ENCODE measurements around the gene CCDC38. TPM values are rescaled to one million over a fixed set of nuclear protein-coding genes. Genes with fewer than 3 reads are reported as not detected.

Gene CCDC38
- total RNA-seq, result under 1 TPM in 1 of 2 experiments, not detected in 1; 0.24 TPM

- peak; percentile 90 for DNase-seq
- Mint-ChIP-seq H3K9me3 (no peaks in the 10 kb centered on the region), H3K36me3 (no peaks in the 10 kb centered on the region), H3K4me1 (ENCODE audit: low read depth) (peaks cover 10% of the 10 kb centered on the region), H3K27ac (peak within 1 kb of the TSS; percentile 86), H3K4me3 (peak within 1 kb of the TSS; percentile 83), H3K27me3 (no peaks in the 10 kb centered on the region)
- intact Hi-C loops (cut with micrococcal nuclease), result loop anchor here (1.0 to 10.0 kb wide), 7 partner anchors 24 to 964 kb away; partner anchors contain the start of genes LTA4H, METAP2, NEDD1 and SNRPF
- CTCF ChIA-PET, result interaction anchor here (0.6 to 5.4 kb wide), 11 partner anchors 9 to 574 kb away, joined by 3 to 48 read pairs (median 3); no protein-coding TSS in a partner anchor
- POLR2A ChIA-PET, result interaction anchor here (0.8 to 1.8 kb wide), 7 partner anchors 10 to 726 kb away, joined by 3 to 7 read pairs (median 5); partner anchors contain the start of genes FGD6, METAP2 and VEZT
These were observed at the start of gene CCDC38 for GRCh38 chr12:95942524-95943329. Gene CCDC38, minus strand, starts transcription at chr12:95942614. Its CDS starts 6,105 bp downstream, at chr12:95936509.

GRCh38 chr12:95990136-95990535, 47.7 kb upstream of the CCDC38 start:
- no peak overlapping the region for H3K4me3 Mint-ChIP-seq
- CTCF ChIA-PET, result interaction anchor here (1.2 to 1.5 kb wide), 2 partner anchors 8 to 72 kb away, joined by 3 to 7 read pairs; no protein-coding TSS in a partner anchor
- H3K36me3 Mint-ChIP-seq, result no peaks in the 10 kb centered on the region
- H3K27me3 Mint-ChIP-seq, result no peaks in the 10 kb centered on the region
- H3K9me3 Mint-ChIP-seq, result no peaks in the 10 kb centered on the region
- intact Hi-C loops (cut with micrococcal nuclease), result loop anchor here (10.0 kb wide), 1 partner anchor 365 kb away; no protein-coding TSS in a partner anchor
- no peak for DNase-seq
- POLR2A ChIA-PET, result no interaction called here
- H3K27ac Mint-ChIP-seq, result no peak overlapping the region
- H3K4me1 Mint-ChIP-seq (ENCODE audit: low read depth), result no peaks in the 10 kb centered on the region

- Mint-ChIP-seq H3K4me1 (ENCODE audit: low read depth) (no peaks in the 10 kb centered on the region), H3K9me3 (no peaks in the 10 kb centered on the region), H3K27ac (no peak overlapping the region), H3K4me3 (no peak overlapping the region), H3K36me3 (no peaks in the 10 kb centered on the region), H3K27me3 (no peaks in the 10 kb centered on the region)
- CTCF ChIA-PET, result interaction anchor here (1.2 to 1.5 kb wide), 2 partner anchors 9 to 71 kb away, joined by 3 to 7 read pairs; no protein-coding TSS in a partner anchor
- intact Hi-C loops (cut with micrococcal nuclease), result loop anchor here (10.0 kb wide), 1 partner anchor 365 kb away; no protein-coding TSS in a partner anchor
- POLR2A ChIA-PET, result no interaction called here
- DNase-seq, result no peak
These were observed 47.2 kb upstream of the CCDC38 start for GRCh38 chr12:95989504-95990123.

GRCh38 chr12:95988506-95989275, 46.3 kb upstream of the CCDC38 start:
- no peaks in the 10 kb centered on the region for H3K4me1 Mint-ChIP-seq (ENCODE audit: low read depth)
- intact Hi-C loops (cut with micrococcal nuclease), result no loop called here
- H3K27ac Mint-ChIP-seq, result no peak overlapping the region
- H3K27me3 Mint-ChIP-seq, result no peaks in the 10 kb centered on the region
- no peaks in the 10 kb centered on the region for H3K36me3 Mint-ChIP-seq
- ChIA-PET POLR2A (no interaction called here), CTCF (interaction anchor here (1.5 kb wide), 1 partner anchor 10 kb away, joined by 7 read pairs; no protein-coding TSS in a partner anchor)
- H3K9me3 Mint-ChIP-seq, result no peaks in the 10 kb centered on the region
- H3K4me3 Mint-ChIP-seq, result no peak overlapping the region
- DNase-seq, result no peak

- Mint-ChIP-seq H3K27ac (no peak overlapping the region), H3K4me1 (ENCODE audit: low read depth) (no peaks in the 10 kb centered on the region), H3K4me3 (no peak overlapping the region), H3K9me3 (no peaks in the 10 kb centered on the region), H3K27me3 (no peaks in the 10 kb centered on the region), H3K36me3 (no peaks in the 10 kb centered on the region)
- intact Hi-C loops (cut with micrococcal nuclease), result no loop called here
- CTCF ChIA-PET, result interaction anchor here (0.6 to 1.6 kb wide), 3 partner anchors 68 to 258 kb away, joined by 3 read pairs; no protein-coding TSS in a partner anchor
- POLR2A ChIA-PET, result no interaction called here
- no peak for DNase-seq
These were observed 44.5 kb upstream of the CCDC38 start for GRCh38 chr12:95986635-95987570.

- no peak for DNase-seq
- no peak overlapping the region for H3K4me3 Mint-ChIP-seq
- intact Hi-C loops (cut with micrococcal nuclease), result no loop called here
These were observed 42.3 kb upstream of the CCDC38 start for GRCh38 chr12:95984682-95985081.

GRCh38 chr12:95982602-95983001, 40.2 kb upstream of the CCDC38 start:
- POLR2A ChIA-PET, result no interaction called here
- intact Hi-C loops (cut with micrococcal nuclease), result no loop called here
- no peaks in the 10 kb centered on the region for H3K4me1 Mint-ChIP-seq (ENCODE audit: low read depth)
- no peak overlapping the region for H3K27ac Mint-ChIP-seq
- H3K27me3 Mint-ChIP-seq, result no peaks in the 10 kb centered on the region
- no peaks in the 10 kb centered on the region for H3K36me3 Mint-ChIP-seq
- no peak for DNase-seq
- no peaks in the 10 kb centered on the region for H3K9me3 Mint-ChIP-seq
- no peak overlapping the region for H3K4me3 Mint-ChIP-seq
- CTCF ChIA-PET, result no interaction called here

More at GRCh38 chr12:95984682-95985081, 42.3 kb upstream of the CCDC38 start:
- ChIA-PET CTCF (no interaction called here), POLR2A (no interaction called here)
- no peaks in the 10 kb centered on the region for H3K4me1 Mint-ChIP-seq (ENCODE audit: low read depth)
- H3K9me3 Mint-ChIP-seq, result no peaks in the 10 kb centered on the region
- no peak overlapping the region for H3K27ac Mint-ChIP-seq
- H3K27me3 Mint-ChIP-seq, result no peaks in the 10 kb centered on the region
- H3K36me3 Mint-ChIP-seq, result no peaks in the 10 kb centered on the region

GRCh38 chr12:95980437-95980836, 38.0 kb upstream of the CCDC38 start:
- H3K4me3 Mint-ChIP-seq, result no peak overlapping the region
- intact Hi-C loops (cut with micrococcal nuclease), result no loop called here
- ChIA-PET POLR2A (no interaction called here), CTCF (interaction anchor here (1.0 to 2.4 kb wide), 2 partner anchors 18 to 62 kb away, joined by 4 to 7 read pairs; no protein-coding TSS in a partner anchor)
- H3K4me1 Mint-ChIP-seq (ENCODE audit: low read depth), result no peaks in the 10 kb centered on the region
- H3K27me3 Mint-ChIP-seq, result no peaks in the 10 kb centered on the region
- no peak for DNase-seq
- H3K36me3 Mint-ChIP-seq, result no peaks in the 10 kb centered on the region
- no peak overlapping the region for H3K27ac Mint-ChIP-seq
- no peaks in the 10 kb centered on the region for H3K9me3 Mint-ChIP-seq

GRCh38 chr12:95978774-95979173, 36.4 kb upstream of the CCDC38 start:
- H3K9me3 Mint-ChIP-seq, result no peaks in the 10 kb centered on the region
- no peaks in the 10 kb centered on the region for H3K4me1 Mint-ChIP-seq (ENCODE audit: low read depth)
- no peak overlapping the region for H3K27ac Mint-ChIP-seq
- intact Hi-C loops (cut with micrococcal nuclease), result no loop called here
- DNase-seq, result no peak
- no peaks in the 10 kb centered on the region for H3K27me3 Mint-ChIP-seq
- ChIA-PET CTCF (interaction anchor here (2.4 kb wide), 1 partner anchor 20 kb away, joined by 7 read pairs; no protein-coding TSS in a partner anchor), POLR2A (no interaction called here)
- no peaks in the 10 kb centered on the region for H3K36me3 Mint-ChIP-seq
- no peak overlapping the region for H3K4me3 Mint-ChIP-seq

GRCh38 chr12:95978351-95978750, 35.9 kb upstream of the CCDC38 start:
- Mint-ChIP-seq H3K36me3 (no peaks in the 10 kb centered on the region), H3K4me1 (ENCODE audit: low read depth) (no peaks in the 10 kb centered on the region), H3K27me3 (no peaks in the 10 kb centered on the region), H3K9me3 (no peaks in the 10 kb centered on the region), H3K27ac (no peak overlapping the region), H3K4me3 (no peak overlapping the region)
- DNase-seq, result no peak
- ChIA-PET CTCF (interaction anchor here (2.4 kb wide), 1 partner anchor 20 kb away, joined by 7 read pairs; no protein-coding TSS in a partner anchor), POLR2A (no interaction called here)
- intact Hi-C loops (cut with micrococcal nuclease), result no loop called here

GRCh38 chr12:95977764-95978305, 35.4 kb upstream of the CCDC38 start:
- no peaks in the 10 kb centered on the region for H3K9me3 Mint-ChIP-seq
- H3K36me3 Mint-ChIP-seq, result no peaks in the 10 kb centered on the region
- no peaks in the 10 kb centered on the region for H3K27me3 Mint-ChIP-seq
- H3K4me3 Mint-ChIP-seq, result no peak overlapping the region
- DNase-seq, result no peak
- ChIA-PET CTCF (interaction anchor here (2.4 kb wide), 1 partner anchor 21 kb away, joined by 7 read pairs; no protein-coding TSS in a partner anchor), POLR2A (no interaction called here)
- no peak overlapping the region for H3K27ac Mint-ChIP-seq
- intact Hi-C loops (cut with micrococcal nuclease), result no loop called here
- no peaks in the 10 kb centered on the region for H3K4me1 Mint-ChIP-seq (ENCODE audit: low read depth)
